Measurements from ENCODE around the gene PFDN4. TPM values are rescaled to one million over a fixed set of nuclear protein-coding genes. Genes with fewer than 3 reads are reported as not detected.

Gene PFDN4
- total and polyA plus RNA-seq, 2 of the 4 experiments (the other 2 are of a cell fraction) = 14.9 to 93.2 TPM

GRCh38 chr20:54158856-54159418 is 49.0 kb upstream of the PFDN4 start (continued):
- TF ChIP-seq USF2 (IDR thresholded peaks at IDR 0.05; ENCODE audit: low read depth, low read length) (no peak), RCOR1 (IDR thresholded peaks at IDR 0.05; ENCODE audit: insufficient replicate concordance, low read length) (no peak), MAFK (IDR thresholded peaks at IDR 0.05; ENCODE audit: low read depth, low read length) (no peak), BHLHE40 (IDR thresholded peaks at IDR 0.05; ENCODE audit: low read depth, low read length) (no peak), CEBPB (IDR thresholded peaks at IDR 0.05; ENCODE audit: low read depth, low read length) (no peak), SMC3 (IDR thresholded peaks at IDR 0.05; ENCODE audit: low read depth, low read length) (no peak)
